ENCODE data around the gene STK11. TPM values are rescaled to one million over a fixed set of nuclear protein-coding genes. Genes with fewer than 3 reads are reported as not detected.

STK11 gene
- total RNA-seq, 1 donor from 2014 or later: 27.4 TPM

GRCh38 chr19:1157931-1158884 lies 47.4 kb upstream of the STK11 start:
- TF ChIP-seq EZH2phosphoT487 (IDR thresholded peaks at IDR 0.05): no peak
- no peak for TF ChIP-seq CTCF (IDR thresholded peaks at IDR 0.05)
- no peak for TF ChIP-seq EZH2 (IDR thresholded peaks at IDR 0.05)
- no peak overlapping the region for H3K4me3 Mint-ChIP-seq
- no peaks in the 10 kb centered on the region for H3K9me3 Mint-ChIP-seq
- no peak for DNase-seq (ENCODE audit: low spot score)
- peak overlapping the region; percentile 20 for H3K27ac ChIP-seq
- H3K79me2 ChIP-seq (ENCODE audit: low read depth): no peaks in the 10 kb centered on the region
- H3K36me3 Mint-ChIP-seq: no peaks in the 10 kb centered on the region
- H2AFZ ChIP-seq (replicated peaks): no peak overlapping the region
- H3K4me3 ChIP-seq: no peak overlapping the region
- no peaks in the 10 kb centered on the region for H3K9me3 ChIP-seq (ENCODE audit: low read depth)
- peaks cover 4% of the 10 kb centered on the region for H3K27me3 Mint-ChIP-seq (ENCODE audit: insufficient read depth, low read depth)
- H3K4me2 ChIP-seq: no peak overlapping the region
- peaks cover 8% of the 10 kb centered on the region for H4K20me1 ChIP-seq (ENCODE audit: low read depth)
- no peak overlapping the region for H3K9ac ChIP-seq
- H3F3A ChIP-seq (ENCODE audit: low read depth): no peaks in the 10 kb centered on the region
- no peaks in the 10 kb centered on the region for H3K36me3 ChIP-seq
- peaks cover 3% of the 10 kb centered on the region for H3K4me1 Mint-ChIP-seq
- no peaks in the 10 kb centered on the region for H3K27me3 ChIP-seq
- H3K27ac Mint-ChIP-seq: no peak overlapping the region
- peaks cover 5% of the 10 kb centered on the region for H3K4me1 ChIP-seq

- Histone ChIP-seq H3F3A (ENCODE audit: low read depth) (no peaks in the 10 kb centered on the region), H3K9ac (no peak overlapping the region), H3K4me1 (peaks cover 5% of the 10 kb centered on the region), H2AFZ (replicated peaks) (no peak overlapping the region), H3K36me3 (no peaks in the 10 kb centered on the region), H3K27me3 (no peaks in the 10 kb centered on the region), H3K27ac (no peak overlapping the region), H3K9me3 (ENCODE audit: low read depth) (no peaks in the 10 kb centered on the region), H3K4me2 (no peak overlapping the region), H4K20me1 (ENCODE audit: low read depth) (peaks cover 8% of the 10 kb centered on the region), H3K4me3 (no peak overlapping the region), H3K79me2 (ENCODE audit: low read depth) (no peaks in the 10 kb centered on the region)
- TF ChIP-seq EZH2phosphoT487 (IDR thresholded peaks at IDR 0.05): no peak
- TF ChIP-seq EZH2 (IDR thresholded peaks at IDR 0.05): no peak
- TF ChIP-seq CTCF (IDR thresholded peaks at IDR 0.05): no peak
- DNase-seq (ENCODE audit: low spot score): no peak
- Mint-ChIP-seq H3K4me3 (no peak overlapping the region), H3K27me3 (ENCODE audit: insufficient read depth, low read depth) (peaks cover 4% of the 10 kb centered on the region), H3K27ac (no peak overlapping the region), H3K9me3 (no peaks in the 10 kb centered on the region), H3K4me1 (peaks cover 3% of the 10 kb centered on the region), H3K36me3 (no peaks in the 10 kb centered on the region)
Observed at GRCh38 chr19:1158885-1159448, 46.6 kb upstream of the STK11 start.

GRCh38 chr19:1159864-1160595 lies 45.5 kb upstream of the STK11 start:
- Histone ChIP-seq H3K79me2 (ENCODE audit: low read depth) (no peaks in the 10 kb centered on the region), H4K20me1 (ENCODE audit: low read depth) (peaks cover 7% of the 10 kb centered on the region)
- peaks cover 4% of the 10 kb centered on the region for H3K27me3 Mint-ChIP-seq (ENCODE audit: insufficient read depth, low read depth)

More at GRCh38 chr19:1159864-1160595, 45.5 kb upstream of the STK11 start:
- Histone ChIP-seq H3K4me1 (peaks cover 5% of the 10 kb centered on the region), H3K27ac (no peak overlapping the region), H3K27me3 (no peaks in the 10 kb centered on the region), H3F3A (ENCODE audit: low read depth) (no peaks in the 10 kb centered on the region), H2AFZ (replicated peaks) (no peak overlapping the region), H3K4me3 (no peak overlapping the region), H3K4me2 (no peak overlapping the region), H3K36me3 (no peaks in the 10 kb centered on the region), H3K9ac (no peak overlapping the region), H3K9me3 (ENCODE audit: low read depth) (no peaks in the 10 kb centered on the region)
- Mint-ChIP-seq H3K4me1 (peaks cover 3% of the 10 kb centered on the region), H3K4me3 (no peak overlapping the region), H3K27ac (no peak overlapping the region), H3K36me3 (no peaks in the 10 kb centered on the region), H3K9me3 (no peaks in the 10 kb centered on the region)
- TF ChIP-seq EZH2phosphoT487 (IDR thresholded peaks at IDR 0.05): no peak
- no peak for TF ChIP-seq CTCF (IDR thresholded peaks at IDR 0.05)
- TF ChIP-seq EZH2 (IDR thresholded peaks at IDR 0.05): no peak
- DNase-seq (ENCODE audit: low spot score): no peak
